OCI-LY3 (cell line): Measurements from ENCODE around the gene UBAP2.

ENCODE experiments used
- H2AFZ ChIP-seq: fragments of 200-600, 300-600 bp; shearing (Covaris generic); 2 replicates; pipeline ENCODE4 v1.6.0; 2014; ENCODE audit warnings: antibody characterized with exemption, low read depth, low read length
- H3K27ac ChIP-seq: fragments of 200-600, 300-600 bp; sonication (generic); 2 replicates; pipeline ENCODE4 v1.5.1; 2014; ENCODE audit warnings: mild to moderate bottlenecking, low read length, moderate library complexity, mixed read lengths
- H3K27me3 ChIP-seq: fragments of 200-600, 300-600 bp; sonication (generic); 2 replicates; pipeline ENCODE4 v1.6.1; 2014; ENCODE audit warnings: low read depth, low read length, mixed read lengths
- H3K36me3 ChIP-seq: fragments of 200-600, 300-600 bp; sonication (generic); replicated peaks from 2 replicates; pipeline ENCODE3; 2014; ENCODE audit warnings: low read depth, low read length, mixed read lengths
- H3K4me1 ChIP-seq: fragments of 300-600, 200-600 bp; sonication (generic); 2 replicates; pipeline ENCODE4 v1.6.1; 2014; ENCODE audit warnings: low read length, mixed read lengths
- H3K4me2 ChIP-seq: fragments of 200-600, 300-600 bp; sonication (generic); 2 replicates; pipeline ENCODE4 v1.6.1; 2014; ENCODE audit warnings: low read length, mixed read lengths
- H3K4me3 ChIP-seq: fragments of 300-600, 200-600 bp; sonication (generic); 2 replicates; pipeline ENCODE4 v1.5.1; 2014; ENCODE audit warnings: antibody characterized with exemption, mild to moderate bottlenecking, low read length, moderate library complexity
- H3K79me2 ChIP-seq: fragments of 300-600, 200-600 bp; shearing (Covaris generic); 2 replicates; pipeline ENCODE4 v1.6.1; 2014; ENCODE audit warnings: mild to moderate bottlenecking, low read length, mixed read lengths
- H3K9ac ChIP-seq: fragments of 300-600, 200-600 bp; shearing (Covaris generic); 2 replicates; pipeline ENCODE4 v1.6.0; 2014; ENCODE audit warnings: mild to moderate bottlenecking, low read length, moderate library complexity
- H3K9me3 ChIP-seq: fragments of 200-600, 300-600 bp; shearing (Covaris generic); 2 replicates; pipeline ENCODE4 v1.6.1; 2014; ENCODE audit warnings: low read length, mixed read lengths; ENCODE audit not compliant: insufficient read depth
- H4K20me1 ChIP-seq: fragments of 200-600, 300-600 bp; sonication (generic); 2 replicates; pipeline ENCODE4 v1.6.1; 2016; ENCODE audit warnings: low read length, mixed read lengths; ENCODE audit not compliant: insufficient read depth
- EZH2phosphoT487 ChIP-seq: fragments of 200-600 bp; shearing (Covaris generic); IDR thresholded peaks from 2 replicates; pipeline ENCODE4 v1.6.1; 2018; ENCODE audit warnings: antibody characterized with exemption, mixed run types, low read depth
- TF ChIP-seq, protein P1 (sequence below): fragments of 200-600, 300-600 bp; sonication (generic); IDR thresholded peaks from 2 replicates; pipeline ENCODE4 v1.5.1; 2014; ENCODE audit warnings: antibody characterized with exemption, low read length, low read depth

The UBAP2 gene

DNA sequence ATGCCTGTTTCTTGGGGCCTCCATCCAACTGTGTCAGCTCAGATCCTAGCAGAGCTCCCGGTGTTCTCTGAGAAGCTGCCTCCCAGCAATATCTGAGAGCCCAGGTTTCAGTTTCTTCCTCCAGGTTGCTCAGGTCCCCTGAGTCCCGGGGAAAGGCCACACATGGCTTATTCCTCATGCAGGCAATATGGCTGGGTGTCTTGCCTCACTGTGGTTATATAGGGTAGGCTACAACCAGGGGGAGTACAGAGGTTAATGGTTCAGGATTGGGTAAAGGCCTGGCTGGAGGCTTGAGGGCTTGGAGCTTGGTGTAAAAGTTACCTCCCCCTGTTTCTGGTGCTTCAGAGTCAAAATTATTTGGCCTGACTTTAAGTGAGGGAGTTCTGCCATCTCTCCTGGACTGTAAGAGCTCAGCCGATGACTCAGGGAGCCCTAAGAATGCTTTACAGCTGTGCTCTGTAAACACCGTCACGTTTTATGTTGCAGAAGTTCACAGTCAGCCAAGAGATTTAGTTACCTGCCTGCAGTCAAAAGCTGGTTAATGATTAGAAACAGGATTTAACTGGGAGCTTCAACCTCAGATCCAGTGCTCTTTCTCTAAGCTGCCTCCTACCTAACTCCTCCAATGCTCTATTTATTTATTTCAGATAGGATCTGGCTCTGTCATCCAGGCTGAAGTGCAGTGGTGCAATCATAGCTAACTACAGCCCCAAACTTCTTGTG lies 24.3 kb upstream of the UBAP2 start:
- H2AFZ ChIP-seq = peak overlapping the region; percentile 37
- H3K4me2 ChIP-seq = no peak overlapping the region
- no peak overlapping the region for H3K27ac ChIP-seq
- H3K9ac ChIP-seq = no peak overlapping the region
- no peaks in the 10 kb centered on the region for H3K36me3 ChIP-seq
- no peaks in the 10 kb centered on the region for H3K27me3 ChIP-seq
- H3K4me3 ChIP-seq = no peak overlapping the region
- no peaks in the 10 kb centered on the region for H3K4me1 ChIP-seq
- H3K79me2 ChIP-seq = no peaks in the 10 kb centered on the region
- no peaks in the 10 kb centered on the region for H3K9me3 ChIP-seq
- H4K20me1 ChIP-seq = no peaks in the 10 kb centered on the region
- TF ChIP-seq EZH2phosphoT487 = no peak
- TF ChIP-seq, protein P1, sequence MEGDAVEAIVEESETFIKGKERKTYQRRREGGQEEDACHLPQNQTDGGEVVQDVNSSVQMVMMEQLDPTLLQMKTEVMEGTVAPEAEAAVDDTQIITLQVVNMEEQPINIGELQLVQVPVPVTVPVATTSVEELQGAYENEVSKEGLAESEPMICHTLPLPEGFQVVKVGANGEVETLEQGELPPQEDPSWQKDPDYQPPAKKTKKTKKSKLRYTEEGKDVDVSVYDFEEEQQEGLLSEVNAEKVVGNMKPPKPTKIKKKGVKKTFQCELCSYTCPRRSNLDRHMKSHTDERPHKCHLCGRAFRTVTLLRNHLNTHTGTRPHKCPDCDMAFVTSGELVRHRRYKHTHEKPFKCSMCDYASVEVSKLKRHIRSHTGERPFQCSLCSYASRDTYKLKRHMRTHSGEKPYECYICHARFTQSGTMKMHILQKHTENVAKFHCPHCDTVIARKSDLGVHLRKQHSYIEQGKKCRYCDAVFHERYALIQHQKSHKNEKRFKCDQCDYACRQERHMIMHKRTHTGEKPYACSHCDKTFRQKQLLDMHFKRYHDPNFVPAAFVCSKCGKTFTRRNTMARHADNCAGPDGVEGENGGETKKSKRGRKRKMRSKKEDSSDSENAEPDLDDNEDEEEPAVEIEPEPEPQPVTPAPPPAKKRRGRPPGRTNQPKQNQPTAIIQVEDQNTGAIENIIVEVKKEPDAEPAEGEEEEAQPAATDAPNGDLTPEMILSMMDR = no peak

DNA sequence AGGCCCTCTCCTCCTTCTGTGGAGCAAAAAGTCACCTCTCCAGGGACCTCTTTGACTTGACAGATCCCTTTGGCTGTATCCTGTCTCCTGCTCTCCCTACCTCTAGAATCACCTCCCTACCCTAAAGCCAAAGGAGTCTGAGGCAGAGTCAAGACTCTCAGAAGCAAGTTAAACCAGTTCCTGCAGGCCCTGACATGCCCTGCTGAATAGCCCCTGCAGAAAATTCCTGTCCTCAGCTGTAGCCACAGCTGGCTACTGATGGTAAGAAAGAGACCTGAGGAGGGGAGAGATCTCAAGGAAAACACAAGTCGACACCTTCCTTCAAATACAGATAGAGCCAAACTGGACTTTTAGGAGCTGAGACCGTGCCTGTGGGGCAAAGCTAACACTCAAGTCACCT lies 23.7 kb upstream of the UBAP2 start:
- peak overlapping the region; percentile 37; the same call in 1 of the 2 replicates for H2AFZ ChIP-seq
- H3K36me3 ChIP-seq = no peaks in the 10 kb centered on the region
- H3K9ac ChIP-seq = no peak overlapping the region
- no peak overlapping the region for H3K4me2 ChIP-seq
- H4K20me1 ChIP-seq = no peaks in the 10 kb centered on the region
- no peaks in the 10 kb centered on the region for H3K27me3 ChIP-seq
- H3K9me3 ChIP-seq = no peaks in the 10 kb centered on the region
- no peak overlapping the region for H3K27ac ChIP-seq
- TF ChIP-seq EZH2phosphoT487 = no peak
- TF ChIP-seq, protein P1 = no peak
- no peak overlapping the region for H3K4me3 ChIP-seq
- H3K4me1 ChIP-seq = no peaks in the 10 kb centered on the region
- no peaks in the 10 kb centered on the region for H3K79me2 ChIP-seq

- Histone ChIP-seq H4K20me1 (no peaks in the 10 kb centered on the region), H3K27ac (no peak overlapping the region), H3K79me2 (no peaks in the 10 kb centered on the region), H2AFZ (no peak overlapping the region), H3K9ac (no peak overlapping the region), H3K9me3 (no peaks in the 10 kb centered on the region), H3K4me3 (no peak overlapping the region), H3K4me2 (no peak overlapping the region), H3K4me1 (no peaks in the 10 kb centered on the region), H3K27me3 (no peaks in the 10 kb centered on the region), H3K36me3 (no peaks in the 10 kb centered on the region)
- TF ChIP-seq, protein P1 = no peak
- no peak for TF ChIP-seq EZH2phosphoT487
Observed at GRCh38 chr9:34070606-34071324, 22.1 kb upstream of the UBAP2 start.

DNA sequence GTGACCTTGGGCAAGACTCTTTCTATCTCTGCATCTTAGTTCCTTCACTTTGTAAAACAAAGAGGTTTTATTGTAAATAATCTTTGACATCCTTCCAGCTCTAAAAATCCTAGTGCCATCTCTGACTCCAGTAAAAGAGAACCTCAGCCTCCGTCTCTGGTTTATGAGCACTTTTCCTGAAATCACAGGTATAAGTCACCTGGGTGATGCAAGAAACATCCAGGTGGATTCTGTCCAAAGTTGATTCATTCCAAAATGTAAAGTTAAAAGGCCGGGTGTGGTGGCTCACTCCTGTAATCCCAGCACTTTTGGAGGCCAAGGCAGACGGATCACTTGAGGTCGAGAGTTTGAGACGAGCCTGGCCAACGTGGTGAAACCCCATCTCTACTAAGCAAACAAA lies 21.1 kb upstream of the UBAP2 start:
- H3K4me2 ChIP-seq = no peak overlapping the region
- H3K27me3 ChIP-seq = no peaks in the 10 kb centered on the region
- H4K20me1 ChIP-seq = no peaks in the 10 kb centered on the region
- no peaks in the 10 kb centered on the region for H3K79me2 ChIP-seq
- H3K27ac ChIP-seq = no peak overlapping the region
- no peaks in the 10 kb centered on the region for H3K9me3 ChIP-seq
- H3K4me3 ChIP-seq = no peak overlapping the region
- no peaks in the 10 kb centered on the region for H3K4me1 ChIP-seq
- H3K36me3 ChIP-seq = no peaks in the 10 kb centered on the region
- TF ChIP-seq EZH2phosphoT487 = no peak
- TF ChIP-seq, protein P1 = no peak
- no peak overlapping the region for H3K9ac ChIP-seq
- H2AFZ ChIP-seq = no peak overlapping the region
